Measurements from ENCODE around the gene TGFBR1. TPM values are rescaled to one million over a fixed set of nuclear protein-coding genes. Genes with fewer than 3 reads are reported as not detected.
A peak's percentile ranks its signal among the peaks of the same experiment; 100 is the strongest.

TGFBR1 gene
- total RNA-seq, 3 donors from 2014 or later, result 23.7 to 71.6 (median 24.7) TPM

DNA sequence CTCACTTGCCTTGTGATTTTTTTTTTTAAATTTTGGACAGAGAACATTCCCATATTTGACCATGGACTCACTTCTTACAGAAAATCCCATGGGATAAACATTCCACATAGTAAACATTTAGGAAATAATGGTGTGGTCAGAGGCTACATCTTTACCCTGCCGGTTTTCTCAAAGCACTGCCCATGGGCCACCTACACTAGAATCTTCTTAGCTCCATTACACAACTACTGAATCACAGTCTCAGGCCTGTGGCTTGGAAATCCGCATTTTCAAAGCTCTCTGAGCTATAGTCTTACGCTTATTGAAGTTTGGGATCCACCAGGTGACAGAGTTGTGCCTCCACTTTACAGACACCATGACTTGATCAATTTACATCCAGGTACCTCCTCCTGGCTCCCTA, 77.4 kb downstream of the TGFBR1 start:
- DNase-seq, result no peak
- Histone ChIP-seq H3K9me3 (no peaks in the 10 kb centered on the region), H3K4me3 (no peak overlapping the region), H3K36me3 (ENCODE audit: low read depth) (no peaks in the 10 kb centered on the region), H3K4me1 (ENCODE audit: low read depth) (no peaks in the 10 kb centered on the region)
- TF ChIP-seq, protein P1, sequence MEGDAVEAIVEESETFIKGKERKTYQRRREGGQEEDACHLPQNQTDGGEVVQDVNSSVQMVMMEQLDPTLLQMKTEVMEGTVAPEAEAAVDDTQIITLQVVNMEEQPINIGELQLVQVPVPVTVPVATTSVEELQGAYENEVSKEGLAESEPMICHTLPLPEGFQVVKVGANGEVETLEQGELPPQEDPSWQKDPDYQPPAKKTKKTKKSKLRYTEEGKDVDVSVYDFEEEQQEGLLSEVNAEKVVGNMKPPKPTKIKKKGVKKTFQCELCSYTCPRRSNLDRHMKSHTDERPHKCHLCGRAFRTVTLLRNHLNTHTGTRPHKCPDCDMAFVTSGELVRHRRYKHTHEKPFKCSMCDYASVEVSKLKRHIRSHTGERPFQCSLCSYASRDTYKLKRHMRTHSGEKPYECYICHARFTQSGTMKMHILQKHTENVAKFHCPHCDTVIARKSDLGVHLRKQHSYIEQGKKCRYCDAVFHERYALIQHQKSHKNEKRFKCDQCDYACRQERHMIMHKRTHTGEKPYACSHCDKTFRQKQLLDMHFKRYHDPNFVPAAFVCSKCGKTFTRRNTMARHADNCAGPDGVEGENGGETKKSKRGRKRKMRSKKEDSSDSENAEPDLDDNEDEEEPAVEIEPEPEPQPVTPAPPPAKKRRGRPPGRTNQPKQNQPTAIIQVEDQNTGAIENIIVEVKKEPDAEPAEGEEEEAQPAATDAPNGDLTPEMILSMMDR (IDR thresholded peaks at IDR 0.05), result no peak
- no peak for ATAC-seq
- intact Hi-C loops (cut with DNase I, micrococcal nuclease), result no loop called here

DNA sequence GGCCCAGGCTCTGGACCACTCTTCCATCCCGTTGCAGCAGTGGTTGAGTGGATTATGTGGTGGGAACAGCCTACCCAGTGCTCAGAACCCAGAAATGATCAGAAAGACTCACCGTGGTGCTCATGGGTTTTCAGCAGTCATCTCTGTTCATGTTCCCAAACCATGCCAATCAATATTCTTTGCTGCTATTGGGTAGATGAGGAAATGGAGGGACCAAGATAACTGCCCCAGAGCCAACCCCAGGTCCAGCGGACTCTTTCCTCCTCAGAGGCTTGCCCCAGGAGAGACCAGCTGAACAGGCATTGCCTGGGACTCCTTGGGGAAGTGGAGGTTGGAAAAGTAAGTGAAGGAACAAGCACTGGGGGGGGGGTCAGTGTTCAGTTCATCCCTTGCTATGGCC, 78.7 kb downstream of the TGFBR1 start:
- TF ChIP-seq, protein P1 (IDR thresholded peaks at IDR 0.05), result no peak
- H3K4me1 ChIP-seq (ENCODE audit: low read depth), result no peaks in the 10 kb centered on the region
- DNase-seq (no peak), ATAC-seq (no peak)
- no peak overlapping the region for H3K4me3 ChIP-seq
- intact Hi-C loops (cut with DNase I, micrococcal nuclease), result no loop called here
- no peaks in the 10 kb centered on the region for H3K36me3 ChIP-seq (ENCODE audit: low read depth)
- no peaks in the 10 kb centered on the region for H3K9me3 ChIP-seq

DNA sequence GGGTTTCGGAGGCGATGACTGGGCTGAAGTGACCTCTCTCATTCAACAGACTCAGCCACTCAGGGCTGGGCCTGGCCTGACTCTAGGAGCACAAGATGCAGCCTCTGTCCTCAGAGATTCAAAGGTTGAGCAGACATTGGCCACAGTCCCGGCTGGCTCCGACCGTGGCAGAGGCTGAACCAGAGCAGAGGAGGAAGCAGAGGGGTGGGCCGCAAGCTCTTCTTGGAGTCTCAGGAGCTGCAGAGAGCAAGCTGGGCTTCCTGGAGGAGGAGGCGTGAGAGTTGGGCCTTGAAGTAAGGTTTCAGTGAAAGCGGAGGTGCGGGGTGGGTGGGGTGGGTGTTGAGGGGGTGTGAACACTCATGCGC, 79.2 kb downstream of the TGFBR1 start:
- DNase-seq (peak in 2 of 3 donors; percentile 7 to 27), ATAC-seq (no peak)
- H3K36me3 ChIP-seq (ENCODE audit: low read depth), result no peaks in the 10 kb centered on the region
- H3K4me1 ChIP-seq (ENCODE audit: low read depth), result no peaks in the 10 kb centered on the region
- TF ChIP-seq, protein P1 (IDR thresholded peaks at IDR 0.05), result no peak
- H3K9me3 ChIP-seq, result no peaks in the 10 kb centered on the region
- intact Hi-C loops (cut with DNase I, micrococcal nuclease), result no loop called here
- no peak overlapping the region for H3K4me3 ChIP-seq

GRCh38 chr9:99184475-99185347, 79.8 kb downstream of the TGFBR1 start:
- intact Hi-C loops (cut with DNase I, micrococcal nuclease), result no loop called here
- H3K36me3 ChIP-seq (ENCODE audit: low read depth), result no peaks in the 10 kb centered on the region
- TF ChIP-seq, protein P1 (IDR thresholded peaks at IDR 0.05), result peak; percentile 85
- ATAC-seq, result peak; percentile 96
- peak; percentile 76 to 90 (median 83) for DNase-seq
- H3K9me3 ChIP-seq, result no peaks in the 10 kb centered on the region
- H3K4me3 ChIP-seq, result no peak overlapping the region
- H3K4me1 ChIP-seq (ENCODE audit: low read depth), result no peaks in the 10 kb centered on the region

DNA sequence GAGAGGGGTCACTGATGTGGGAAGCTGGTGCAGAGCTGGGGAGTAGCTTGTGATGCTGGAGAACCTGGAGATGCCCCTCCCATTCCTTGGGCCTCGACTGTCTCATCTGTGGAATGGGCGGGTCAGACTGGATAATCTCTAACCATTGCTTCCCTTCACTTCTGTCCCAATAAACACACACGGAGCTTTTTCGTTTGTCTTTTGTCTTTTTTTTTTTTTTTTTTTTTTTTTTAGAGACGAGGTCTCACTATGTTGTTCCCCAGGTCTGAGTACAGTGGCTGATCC, 80.4 kb downstream of the TGFBR1 start:
- Histone ChIP-seq H3K36me3 (ENCODE audit: low read depth) (no peaks in the 10 kb centered on the region), H3K4me1 (ENCODE audit: low read depth) (no peaks in the 10 kb centered on the region), H3K9me3 (no peaks in the 10 kb centered on the region), H3K4me3 (no peak overlapping the region)
- intact Hi-C loops (cut with DNase I, micrococcal nuclease), result no loop called here
- DNase-seq, result no peak
- TF ChIP-seq, protein P1 (IDR thresholded peaks at IDR 0.05), result no peak
- no peak for ATAC-seq
